ENCODE data around the gene CDKAL1. TPM values are rescaled to one million over a fixed set of nuclear protein-coding genes. Genes with fewer than 3 reads are reported as not detected.
A peak's percentile ranks its signal among the peaks of the same experiment; 100 is the strongest.

CDKAL1 gene
- total and polyA plus RNA-seq, 10 of the 15 experiments (the other 5 are each of a cell fraction or from before 2014, with no cell fraction given), result 10.7 to 26.9 (median 17.3) TPM

GRCh38 chr6:20873425-20874190 lies 339.4 kb downstream of the CDKAL1 start:
- RAD21 ChIA-PET (ENCODE audit: unreplicated experiment), result interaction anchor here (1.4 to 3.3 kb wide), 4 partner anchors 130 to 719 kb away, joined by 4 to 16 read pairs (median 9); partner anchors contain the start of gene SOX4
- Histone ChIP-seq H3K9ac (ENCODE audit: control insufficient read depth, insufficient read depth, low read length) (no peak overlapping the region), H2AFZ (ENCODE audit: control insufficient read depth, low read depth, low read length) (no peak overlapping the region), H3K79me2 (ENCODE audit: control insufficient read depth, insufficient read depth, low read length) (no peaks in the 10 kb centered on the region), H3K36me3 (ENCODE audit: control insufficient read depth in 2 of 2, insufficient read depth in 2 of 2, low read length in 1 of 2) (no peaks in the 10 kb centered on the region), H4K20me1 (ENCODE audit: control insufficient read depth, insufficient read depth) (no peaks in the 10 kb centered on the region), H3K9me3 (replicated peaks; ENCODE audit: control insufficient read depth, insufficient read depth, low read length) (no peaks in the 10 kb centered on the region; the same call in 2 of the 3 replicates), H3K27me3 (replicated peaks in 1 of 2; ENCODE audit: control insufficient read depth in 2 of 2, insufficient read depth in 2 of 2, low read length in 1 of 2) (no peaks in the 10 kb centered on the region), H3K4me2 (ENCODE audit: control insufficient read depth, insufficient read depth) (no peak overlapping the region), H3K4me3 (no peak overlapping the region), H3K27ac (ENCODE audit: control insufficient read depth, insufficient read depth) (no peak overlapping the region), H3K4me1 (ENCODE audit: control insufficient read depth, insufficient read depth, low read length) (peaks cover 18% of the 10 kb centered on the region; the same call in 1 of the 2 replicates)
- no TSS peak for BruUV-seq (replicated peaks)
- CTCF ChIA-PET, result interaction anchor here (1.1 to 3.3 kb wide), 3 partner anchors 309 to 715 kb away, joined by 4 to 13 read pairs (median 12); no protein-coding TSS in a partner anchor
- ATAC-seq, result no peak
- peak in 1 of 3 experiments; percentile 12; a peak in 1 of 6 replicates for TF ChIP-seq CTCF (IDR thresholded peaks at IDR 0.05 in 2 of 3, conservative IDR thresholded peaks at IDR 0.05 in 1 of 3; ENCODE audit: control insufficient read depth in 2 of 3, extremely low read depth in 1 of 3, insufficient read depth in 1 of 3, low read depth in 3 of 3, low read length in 3 of 3)
- 0 out of 2 replicates have a peak, but pooled peaks have one; percentile 17 for TF ChIP-seq RAD21 (IDR thresholded peaks at IDR 0.05; ENCODE audit: insufficient read depth, low read depth, low read length)
- no peak for TF ChIP-seq SP1 (IDR thresholded peaks at IDR 0.05; ENCODE audit: low read depth, low read length)
- in situ Hi-C loops (cut with MboI) (loop anchor here (10.0 kb wide), 1 partner anchor 711 kb away; no protein-coding TSS in a partner anchor), intact Hi-C loops (cut with micrococcal nuclease; ENCODE audit: unreplicated experiment) (loop anchor here (10.0 kb wide), 1 partner anchor 311 kb away; no protein-coding TSS in a partner anchor)
- FAIRE-seq, result no peak
- POLR2A ChIA-PET, result no interaction called here
- DNase-seq (ENCODE audit: low read depth, low spot score), result no peak
- 89% methylated on average over 7 of the region's 7 CpGs for WGBS (ENCODE audit: insufficient coverage, insufficient replicate concordance, low lambda C conversion rate, missing lambda C conversion rate)
- SMC1A ChIA-PET (ENCODE audit: uncharacterized antibody, unreplicated experiment), result interaction anchor here (0.6 to 1.5 kb wide), 3 partner anchors 292 to 581 kb away, joined by 3 to 4 read pairs (median 3); no protein-coding TSS in a partner anchor
